Cardiac fibroblast (primary cell): ENCODE measurements around the gene CRYGD.

Experiments
- DNase-seq, 2 donors: peaks; one replicate each; pipeline versions ENCODE4 v3.0.0 to v3.0.0-alpha.2; 2010; ENCODE audit warnings: low read depth in 2 of 2
- H3K4me3 ChIP-seq, 2 donors: replicated peaks in 1 of 2; 1 replicate in 1 of 2; 2 replicates in 1 of 2; pipeline ENCODE4 v1.5.1; 2011; ENCODE audit warnings: low read depth in 2 of 2, low read length in 2 of 2, mild to moderate bottlenecking in 2 of 2, moderate library complexity in 1 of 2
- CTCF ChIP-seq: IDR thresholded peaks from one replicate; pipeline ENCODE4 v1.5.1; 2011; ENCODE audit warnings: low read depth, mild to moderate bottlenecking, low read length, inconsistent platforms

CRYGD gene

GRCh38 chr2:208150094-208150493 lies 25.8 kb upstream of the CRYGD start:
- TF ChIP-seq CTCF, result no peak
- DNase-seq, result no peak
- H3K4me3 ChIP-seq, result no peak overlapping the region

GRCh38 chr2:208148803-208149202 lies 24.5 kb upstream of the CRYGD start:
- DNase-seq, result no peak
- no peak overlapping the region for H3K4me3 ChIP-seq
- TF ChIP-seq CTCF, result peak; percentile 13

- no peak for DNase-seq
- no peak for TF ChIP-seq CTCF
- H3K4me3 ChIP-seq, result no peak overlapping the region
Measured at GRCh38 chr2:208147759-208148158, 23.4 kb upstream of the CRYGD start.

GRCh38 chr2:208147008-208147407 lies 22.7 kb upstream of the CRYGD start:
- TF ChIP-seq CTCF, result no peak
- no peak overlapping the region for H3K4me3 ChIP-seq
- DNase-seq, result no peak

- H3K4me3 ChIP-seq, result no peak within 1 kb of the TSS
- TF ChIP-seq CTCF, result no peak
- no peak for DNase-seq
Measured at GRCh38 chr2:208146006-208146405, 21.7 kb upstream of the CRYGD start, which contains the start of gene CRYGB. Gene CRYGB, minus strand, starts transcription at chr2:208146158. Its CDS starts 38 bp downstream, at chr2:208146120.

GRCh38 chr2:208142925-208143799 lies 18.8 kb upstream of the CRYGD start:
- no peak overlapping the region for H3K4me3 ChIP-seq
- DNase-seq, result no peak
- TF ChIP-seq CTCF, result no peak
